Neural cell (in vitro differentiated cells): Measurements from ENCODE around the gene HERC2.
"Not testable (repeated sequence)": the region's sequence is repeated elsewhere in the genome, so short reads cannot be mapped to it uniquely, and the experiment has no call there.

Source experiments
- SMC3 ChIP-seq: fragments of 450-650 bp; conservative IDR thresholded peaks from 2 replicates; pipeline ENCODE4 v1.6.1; 2014; ENCODE audit warnings: antibody characterized with exemption, mild to moderate bottlenecking, moderate library complexity; ENCODE audit not compliant: poor library complexity
- TAF1 ChIP-seq: IDR thresholded peaks from 2 replicates; pipeline ENCODE4 v1.6.1; 2012; ENCODE audit warnings: low read depth
- TF ChIP-seq, protein P1 (sequence below): fragments of 450-650 bp; IDR thresholded peaks from 2 replicates; pipeline ENCODE4 v1.5.1; 2014; ENCODE audit warnings: antibody characterized with exemption, mild to moderate bottlenecking, moderate library complexity; ENCODE audit not compliant: poor library complexity, severe bottlenecking

DNA sequence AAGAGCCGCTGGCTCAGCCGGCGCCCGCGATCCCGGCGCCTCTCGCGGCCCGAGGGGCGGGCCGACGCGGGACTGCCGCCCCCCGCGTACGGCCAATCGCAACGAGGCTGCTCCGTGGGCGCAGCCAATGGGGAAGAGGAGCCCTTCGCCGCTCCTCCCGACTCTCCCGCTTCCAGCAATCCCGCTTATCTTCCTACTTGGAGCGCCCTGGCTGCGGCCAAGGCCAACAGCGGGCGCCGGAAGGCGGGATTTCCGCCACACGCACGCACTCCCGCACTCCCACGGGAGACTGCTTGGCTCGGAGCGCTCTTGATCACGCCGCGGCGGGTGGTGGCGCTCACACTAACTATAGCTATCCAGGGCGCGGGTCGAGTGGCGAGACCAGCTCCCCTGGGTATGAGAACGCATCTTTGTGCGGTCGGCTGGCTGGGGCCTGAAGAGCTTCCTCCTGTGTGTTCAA, at the start of gene HERC2:
- not testable (repeated sequence) for TF ChIP-seq TAF1, SMC3
- TF ChIP-seq, protein P1, sequence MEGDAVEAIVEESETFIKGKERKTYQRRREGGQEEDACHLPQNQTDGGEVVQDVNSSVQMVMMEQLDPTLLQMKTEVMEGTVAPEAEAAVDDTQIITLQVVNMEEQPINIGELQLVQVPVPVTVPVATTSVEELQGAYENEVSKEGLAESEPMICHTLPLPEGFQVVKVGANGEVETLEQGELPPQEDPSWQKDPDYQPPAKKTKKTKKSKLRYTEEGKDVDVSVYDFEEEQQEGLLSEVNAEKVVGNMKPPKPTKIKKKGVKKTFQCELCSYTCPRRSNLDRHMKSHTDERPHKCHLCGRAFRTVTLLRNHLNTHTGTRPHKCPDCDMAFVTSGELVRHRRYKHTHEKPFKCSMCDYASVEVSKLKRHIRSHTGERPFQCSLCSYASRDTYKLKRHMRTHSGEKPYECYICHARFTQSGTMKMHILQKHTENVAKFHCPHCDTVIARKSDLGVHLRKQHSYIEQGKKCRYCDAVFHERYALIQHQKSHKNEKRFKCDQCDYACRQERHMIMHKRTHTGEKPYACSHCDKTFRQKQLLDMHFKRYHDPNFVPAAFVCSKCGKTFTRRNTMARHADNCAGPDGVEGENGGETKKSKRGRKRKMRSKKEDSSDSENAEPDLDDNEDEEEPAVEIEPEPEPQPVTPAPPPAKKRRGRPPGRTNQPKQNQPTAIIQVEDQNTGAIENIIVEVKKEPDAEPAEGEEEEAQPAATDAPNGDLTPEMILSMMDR, result not testable (repeated sequence)
